ENCODE data around the gene RAB6A.
A peak's percentile ranks its signal among the peaks of the same experiment; 100 is the strongest.
"Not testable (repeated sequence)": the region's sequence is repeated elsewhere in the genome, so short reads cannot be mapped to it uniquely, and the experiment has no call there.

The RAB6A gene

DNA sequence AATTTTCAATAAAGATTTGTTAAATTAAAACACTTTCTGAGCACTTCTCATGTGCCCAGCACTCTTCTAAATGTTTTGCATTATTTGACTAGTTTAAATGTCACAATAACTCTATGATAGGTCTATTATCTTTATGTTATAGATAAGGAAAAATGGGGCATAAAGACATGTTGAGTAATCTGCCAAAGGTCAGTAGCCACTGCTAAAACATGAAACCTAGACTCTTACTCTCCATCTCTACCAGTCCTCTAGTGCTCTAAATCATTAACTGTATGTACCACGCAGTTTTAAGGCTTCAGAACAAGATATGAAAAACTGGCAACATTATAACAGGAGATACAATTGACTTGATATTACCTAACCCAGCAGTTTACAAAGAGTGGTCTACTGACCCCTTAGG is 6.9 kb downstream of the RAB6A start:
- H3K9me3 Mint-ChIP-seq, result no peaks in the 10 kb centered on the region
- H3K4me1 Mint-ChIP-seq, result peaks cover 16% of the 10 kb centered on the region
- no peak overlapping the region for H3K27ac Mint-ChIP-seq
- DNase-seq (ENCODE audit: low spot score in 2 of 2), result no peak
- ATAC-seq (ENCODE audit: low read depth), result no peak
- peaks cover 5% of the 10 kb centered on the region for H3K36me3 Mint-ChIP-seq
- no peak overlapping the region for H3K4me3 Mint-ChIP-seq
- H3K27me3 Mint-ChIP-seq, result no peaks in the 10 kb centered on the region

DNA sequence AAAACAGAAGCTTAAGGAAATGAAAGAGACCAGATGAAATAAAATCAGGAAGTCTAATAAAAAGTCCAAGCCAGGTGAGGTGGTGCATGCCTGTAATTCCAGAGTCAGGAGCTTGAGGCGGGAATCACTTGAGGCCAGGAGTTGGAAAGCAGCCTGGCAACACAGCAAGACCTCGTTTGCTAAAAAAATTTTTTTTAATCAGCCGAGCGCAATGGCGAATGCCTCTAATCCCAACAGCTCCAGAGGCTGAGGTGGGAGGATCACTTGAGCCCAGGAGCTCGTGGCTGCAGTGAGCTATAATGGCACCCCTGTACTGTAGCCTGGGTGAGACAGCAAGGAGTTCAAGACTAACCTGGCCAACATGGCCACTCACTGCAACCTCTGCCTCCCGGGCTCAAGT is 8.0 kb downstream of the RAB6A start:
- ATAC-seq (ENCODE audit: low read depth), result no peak
- peaks cover 5% of the 10 kb centered on the region for H3K36me3 Mint-ChIP-seq
- H3K9me3 Mint-ChIP-seq, result no peaks in the 10 kb centered on the region
- no peak overlapping the region for H3K27ac Mint-ChIP-seq
- H3K27me3 Mint-ChIP-seq, result no peaks in the 10 kb centered on the region
- peaks cover 11% of the 10 kb centered on the region for H3K4me1 Mint-ChIP-seq
- no peak overlapping the region for H3K4me3 Mint-ChIP-seq
- DNase-seq (ENCODE audit: low spot score in 2 of 2), result no peak

DNA sequence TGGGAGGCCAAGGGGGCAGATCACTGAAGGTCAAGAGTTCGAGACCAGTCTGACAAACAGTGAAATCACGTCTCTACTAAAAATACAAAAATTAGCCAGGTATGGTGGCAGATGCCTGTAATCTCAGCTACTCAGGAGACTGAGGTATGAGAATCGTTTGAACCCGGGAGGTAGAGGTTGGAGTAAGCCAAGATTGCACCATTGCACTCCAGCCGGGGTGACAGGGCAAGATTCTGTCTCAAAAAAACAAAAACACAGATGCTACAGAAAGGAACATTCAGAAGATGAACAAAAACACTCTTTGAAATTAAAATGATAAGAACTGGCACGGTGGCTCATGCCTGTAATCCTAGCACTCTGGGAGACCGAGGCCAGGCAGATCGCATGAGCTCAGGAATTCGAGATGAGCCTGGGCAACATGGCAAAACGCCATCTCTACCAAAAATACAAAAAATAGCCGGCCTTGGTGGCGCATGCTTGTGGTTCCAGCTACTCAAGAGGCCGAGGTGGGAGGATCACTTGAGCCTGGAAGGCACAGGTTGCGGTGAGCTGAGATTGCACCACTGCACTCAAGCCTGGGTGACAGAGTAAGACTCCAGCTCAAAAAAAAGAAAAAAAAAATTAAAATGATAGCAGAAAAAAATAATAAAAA is 8.5 kb downstream of the RAB6A start:
- Mint-ChIP-seq H3K27ac (no peak overlapping the region), H3K9me3 (no peaks in the 10 kb centered on the region), H3K4me3 (no peak overlapping the region), H3K4me1 (peaks cover 15% of the 10 kb centered on the region), H3K36me3 (peaks cover 5% of the 10 kb centered on the region), H3K27me3 (no peaks in the 10 kb centered on the region)
- DNase-seq (ENCODE audit: low spot score in 2 of 2), result no peak
- ATAC-seq (ENCODE audit: low read depth), result no peak

DNA sequence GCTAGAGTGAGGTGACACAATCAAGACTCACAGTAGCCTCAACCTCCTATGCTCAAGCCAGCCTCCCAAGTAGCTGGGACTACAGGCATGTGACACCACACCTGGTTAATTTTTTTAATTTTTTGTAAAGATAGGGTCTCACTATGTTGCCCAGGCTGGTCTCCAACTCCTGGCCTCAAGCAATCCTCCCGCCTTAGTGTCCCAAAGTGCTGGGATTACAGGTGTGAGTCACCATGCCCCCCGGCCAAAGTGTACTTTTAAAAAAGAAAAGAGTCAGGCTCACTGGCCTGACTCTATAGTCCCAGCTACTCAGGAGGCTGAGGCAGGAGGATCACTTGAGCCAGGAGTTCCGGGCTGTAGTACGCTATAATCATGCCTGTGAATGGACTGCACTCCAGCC is 10.0 kb downstream of the RAB6A start:
- DNase-seq (ENCODE audit: low spot score in 2 of 2); H3K27ac Mint-ChIP-seq; ATAC-seq (ENCODE audit: low read depth); H3K9me3 Mint-ChIP-seq; H3K36me3 Mint-ChIP-seq; H3K4me3 Mint-ChIP-seq; H3K27me3 Mint-ChIP-seq: not testable (repeated sequence)
- H3K4me1 Mint-ChIP-seq, result peaks cover 17% of the 10 kb centered on the region

DNA sequence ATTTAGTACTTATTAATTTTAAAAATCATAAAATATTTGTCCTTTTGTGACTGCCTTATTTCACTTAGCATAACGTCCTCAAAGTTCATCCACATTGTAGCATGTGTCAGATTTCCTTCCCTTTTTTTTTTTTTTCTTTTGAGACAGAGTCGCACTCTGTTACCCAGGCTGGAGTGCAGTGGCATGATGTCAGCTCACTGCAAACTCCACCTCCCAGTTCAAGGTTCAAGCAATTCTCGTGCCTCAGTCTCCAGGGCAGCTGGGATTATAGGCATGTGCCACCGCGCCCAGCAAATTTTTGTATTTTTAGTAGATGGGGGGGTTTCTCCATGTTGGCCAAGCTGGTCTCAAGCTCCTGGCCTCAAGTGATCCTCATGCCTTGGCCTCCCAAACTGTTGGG is 10.6 kb downstream of the RAB6A start:
- Mint-ChIP-seq H3K4me3 (no peak overlapping the region), H3K36me3 (peaks cover 3% of the 10 kb centered on the region), H3K4me1 (peaks cover 15% of the 10 kb centered on the region), H3K9me3 (no peaks in the 10 kb centered on the region), H3K27ac (no peak overlapping the region), H3K27me3 (no peaks in the 10 kb centered on the region)
- DNase-seq (ENCODE audit: low spot score in 2 of 2), result no peak
- ATAC-seq (ENCODE audit: low read depth), result no peak

DNA sequence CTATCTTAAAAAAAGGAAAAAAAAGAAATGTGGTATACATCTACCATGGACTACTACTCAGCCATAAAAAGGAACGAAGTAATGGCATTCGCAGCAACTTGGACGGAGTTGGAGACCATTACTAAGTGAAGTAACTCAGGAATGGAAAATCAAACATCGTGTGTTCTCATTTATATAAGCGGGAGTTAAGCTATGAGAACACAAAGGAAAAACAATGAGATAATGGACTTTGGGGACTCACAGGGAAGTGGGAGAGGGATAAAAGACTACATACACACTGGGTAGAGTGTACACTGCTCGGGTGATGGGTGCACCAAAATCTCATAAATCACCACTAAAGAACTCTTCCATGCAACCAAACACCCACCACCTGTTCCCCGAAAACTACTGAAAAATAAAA is 11.8 kb downstream of the RAB6A start:
- Mint-ChIP-seq H3K4me1 (peaks cover 15% of the 10 kb centered on the region), H3K27me3 (no peaks in the 10 kb centered on the region), H3K36me3 (peaks cover 3% of the 10 kb centered on the region), H3K4me3 (no peak overlapping the region), H3K9me3 (no peaks in the 10 kb centered on the region), H3K27ac (no peak overlapping the region)
- DNase-seq (ENCODE audit: low spot score in 2 of 2) (no peak), ATAC-seq (ENCODE audit: low read depth) (no peak)

DNA sequence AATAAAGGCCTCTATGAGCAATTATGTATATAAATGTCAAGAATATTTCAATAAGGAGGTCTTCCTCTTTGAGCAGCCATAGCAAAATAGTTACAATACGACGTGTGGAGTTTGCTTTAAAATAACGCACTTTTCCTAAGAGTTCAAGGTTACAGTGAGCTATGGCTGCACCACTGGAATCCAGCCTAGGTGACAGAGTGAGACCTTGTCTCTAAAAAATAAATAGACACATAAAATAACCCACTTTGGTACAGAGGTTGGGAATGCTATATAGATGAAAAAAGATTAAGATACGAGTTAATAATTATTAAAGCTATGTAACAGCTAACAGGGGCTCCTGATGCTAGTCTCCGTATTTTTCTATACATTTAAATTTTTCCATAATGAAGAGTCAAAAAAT is 12.6 kb downstream of the RAB6A start:
- Mint-ChIP-seq H3K27me3 (no peaks in the 10 kb centered on the region), H3K4me1 (peaks cover 18% of the 10 kb centered on the region), H3K36me3 (peaks cover 7% of the 10 kb centered on the region), H3K9me3 (no peaks in the 10 kb centered on the region), H3K27ac (no peak overlapping the region), H3K4me3 (no peak overlapping the region)
- DNase-seq (ENCODE audit: low spot score in 2 of 2) (no peak), ATAC-seq (ENCODE audit: low read depth) (no peak)

DNA sequence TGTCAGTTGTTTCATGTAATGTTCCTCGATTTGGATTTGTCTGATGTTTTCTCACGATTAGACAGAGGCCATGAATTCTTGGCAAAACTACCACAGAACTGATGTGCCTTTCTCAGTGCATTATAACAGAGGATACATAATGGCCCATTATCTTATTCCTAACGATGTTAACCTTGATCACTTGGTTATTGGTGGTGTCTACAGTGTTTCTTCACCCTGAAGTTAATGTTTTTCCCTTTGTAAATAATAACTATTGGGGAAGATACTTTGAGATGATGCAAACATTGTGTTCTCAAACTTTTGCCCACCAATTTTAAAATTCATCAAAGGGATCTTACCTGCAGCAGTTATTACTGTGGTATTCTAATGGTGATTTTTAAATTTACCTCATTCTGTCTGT is 13.1 kb downstream of the RAB6A start:
- no peak for ATAC-seq (ENCODE audit: low read depth)
- Mint-ChIP-seq H3K4me1 (peaks cover 19% of the 10 kb centered on the region), H3K27ac (no peak overlapping the region), H3K27me3 (no peaks in the 10 kb centered on the region), H3K36me3 (peaks cover 7% of the 10 kb centered on the region), H3K4me3 (no peak overlapping the region), H3K9me3 (no peaks in the 10 kb centered on the region)
- DNase-seq (ENCODE audit: low spot score in 2 of 2), result no peak

DNA sequence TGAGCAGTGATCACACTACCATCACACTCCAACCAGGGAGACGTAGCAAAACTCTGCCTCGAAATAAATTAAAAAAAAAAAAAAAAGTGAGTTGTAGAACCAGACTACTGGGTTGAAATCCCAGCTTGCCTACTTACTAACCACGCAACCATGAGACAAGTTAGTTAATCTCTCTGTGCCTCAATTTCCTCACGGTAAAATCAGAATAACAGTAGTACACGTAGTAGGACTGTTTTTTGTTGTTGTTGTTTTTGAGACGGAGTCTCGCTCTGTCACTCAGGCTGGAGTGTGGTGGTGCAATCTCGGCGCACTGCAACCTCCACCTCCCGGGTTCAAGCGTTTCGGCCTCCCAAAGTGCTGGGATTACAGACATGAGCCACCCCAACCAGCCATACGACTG is 14.2 kb downstream of the RAB6A start:
- Mint-ChIP-seq H3K36me3 (peaks cover 4% of the 10 kb centered on the region), H3K27me3 (no peaks in the 10 kb centered on the region), H3K4me3 (no peak overlapping the region), H3K27ac (no peak overlapping the region), H3K4me1 (peaks cover 17% of the 10 kb centered on the region), H3K9me3 (no peaks in the 10 kb centered on the region)
- DNase-seq (ENCODE audit: low spot score in 2 of 2), result no peak
- no peak for ATAC-seq (ENCODE audit: low read depth)

DNA sequence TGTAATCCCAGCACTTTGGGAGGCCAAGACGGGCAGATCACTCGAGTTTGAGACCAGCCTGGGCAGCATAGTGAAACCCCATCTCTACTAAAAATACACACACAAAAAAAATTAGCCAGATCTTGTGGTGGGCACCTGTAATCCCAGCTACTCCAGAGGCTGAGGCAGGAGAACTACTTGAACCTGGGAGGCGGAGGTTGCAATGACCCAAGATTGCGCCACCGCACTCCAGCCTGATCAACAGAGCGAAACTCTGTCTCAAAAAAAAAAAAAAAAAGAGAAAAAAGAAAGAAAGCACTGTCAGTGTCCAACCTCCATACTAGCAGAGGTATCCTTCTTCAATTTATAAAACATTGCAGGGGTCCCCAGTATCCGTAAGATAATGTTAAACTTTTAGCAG is 17.8 kb downstream of the RAB6A start:
- H3K4me3 Mint-ChIP-seq, result no peak overlapping the region
- H3K27me3 Mint-ChIP-seq, result no peaks in the 10 kb centered on the region
- no peak overlapping the region for H3K27ac Mint-ChIP-seq
- no peaks in the 10 kb centered on the region for H3K9me3 Mint-ChIP-seq
- peaks cover 3% of the 10 kb centered on the region for H3K36me3 Mint-ChIP-seq
- DNase-seq (ENCODE audit: low spot score in 2 of 2) (no peak), ATAC-seq (ENCODE audit: low read depth) (no peak)
- peaks cover 12% of the 10 kb centered on the region for H3K4me1 Mint-ChIP-seq

DNA sequence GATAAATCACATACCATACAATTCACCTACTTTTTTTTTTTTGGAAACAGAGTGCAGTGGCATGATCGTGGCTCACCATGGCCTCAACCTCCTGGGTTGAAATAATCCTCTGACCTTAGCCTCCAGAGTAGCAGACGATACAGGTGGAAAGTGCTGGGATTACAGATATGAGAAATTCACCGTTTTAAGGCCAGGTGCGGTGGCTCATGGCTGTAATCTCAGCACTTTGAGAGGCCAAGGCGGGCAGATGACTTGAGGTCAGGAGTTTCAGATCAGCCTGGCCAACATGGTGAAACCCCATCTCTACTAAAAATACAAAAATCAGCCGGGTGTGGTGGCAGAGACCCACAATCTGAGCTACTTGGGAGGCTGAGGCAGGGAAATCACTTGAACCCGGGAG is 24.9 kb downstream of the RAB6A start:
- ATAC-seq (ENCODE audit: low read depth); H3K27me3 Mint-ChIP-seq; H3K4me3 Mint-ChIP-seq; H3K27ac Mint-ChIP-seq; DNase-seq (ENCODE audit: low spot score in 2 of 2); H3K36me3 Mint-ChIP-seq; H3K9me3 Mint-ChIP-seq: not testable (repeated sequence)
- H3K4me1 Mint-ChIP-seq, result peaks cover 12% of the 10 kb centered on the region

DNA sequence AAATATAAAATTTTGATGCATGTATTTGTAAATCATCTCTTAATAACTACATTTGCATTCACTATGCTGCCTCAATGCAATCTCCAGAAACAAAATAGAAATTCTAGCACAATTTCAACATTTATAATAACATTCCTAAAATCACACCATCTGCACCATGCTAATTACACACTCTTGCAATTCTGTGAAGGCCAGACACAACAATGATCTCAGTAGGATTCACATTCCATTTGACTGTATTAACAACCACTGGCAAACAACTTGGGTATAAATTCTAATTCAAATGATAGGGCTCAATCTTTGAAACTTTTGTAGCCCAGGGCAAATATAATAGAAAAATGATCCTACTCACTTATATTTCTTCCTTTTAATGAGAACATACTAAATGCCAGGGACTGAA is 25.9 kb downstream of the RAB6A start:
- no peak overlapping the region for H3K27ac Mint-ChIP-seq
- peaks cover 7% of the 10 kb centered on the region for H3K36me3 Mint-ChIP-seq

DNA sequence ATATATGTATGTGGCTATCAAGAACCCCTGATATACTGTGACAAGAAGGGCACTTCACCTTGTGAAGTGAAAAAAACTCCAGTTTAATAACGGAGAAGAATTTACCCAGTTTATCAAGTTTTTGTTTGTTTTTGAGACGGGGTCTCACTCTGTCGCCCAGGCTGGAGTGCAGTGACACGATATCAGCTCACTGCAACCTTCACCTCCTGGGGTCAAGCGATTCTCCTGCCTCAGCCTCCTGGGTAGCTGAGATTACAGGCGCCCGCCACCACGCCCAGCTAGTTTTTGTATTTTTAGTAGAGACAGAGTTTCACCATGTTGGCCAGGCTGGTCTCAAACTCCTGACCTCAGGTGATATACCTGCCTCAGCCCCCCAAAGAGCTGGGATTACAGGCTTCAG is 26.9 kb downstream of the RAB6A start:
- ATAC-seq (ENCODE audit: low read depth); H3K4me3 Mint-ChIP-seq; H3K27ac Mint-ChIP-seq; DNase-seq (ENCODE audit: low spot score in 2 of 2); H3K9me3 Mint-ChIP-seq; H3K27me3 Mint-ChIP-seq: not testable (repeated sequence)
- Mint-ChIP-seq H3K36me3 (peaks cover 13% of the 10 kb centered on the region), H3K4me1 (peaks cover 16% of the 10 kb centered on the region)

More for the DNA sequence above, 25.9 kb downstream of the RAB6A start:
- Mint-ChIP-seq H3K4me1 (peaks cover 13% of the 10 kb centered on the region), H3K27me3 (no peaks in the 10 kb centered on the region), H3K9me3 (no peaks in the 10 kb centered on the region), H3K4me3 (no peak overlapping the region)
- DNase-seq (ENCODE audit: low spot score in 2 of 2) (no peak), ATAC-seq (ENCODE audit: low read depth) (no peak)

DNA sequence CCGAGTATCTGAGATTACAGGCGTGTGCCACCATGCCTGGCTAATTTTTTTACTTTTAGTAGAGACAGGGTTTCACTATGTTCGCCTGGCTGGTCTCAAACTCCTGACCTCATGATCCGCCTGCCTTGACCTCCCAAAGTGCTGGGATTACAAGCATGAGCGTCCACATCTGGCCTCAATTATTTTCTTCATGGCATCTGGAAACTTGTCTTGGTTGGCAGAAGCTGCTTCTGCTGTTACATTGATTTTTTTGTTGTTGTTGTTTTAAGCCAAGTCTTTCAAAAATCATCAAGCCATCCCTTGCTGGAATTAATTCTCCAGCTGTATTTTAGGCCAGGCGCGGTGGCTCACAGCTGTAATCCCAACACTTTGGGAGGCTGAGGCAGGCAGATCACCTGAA is 27.9 kb downstream of the RAB6A start:
- not testable (repeated sequence) for H3K4me3 Mint-ChIP-seq; H3K27me3 Mint-ChIP-seq; H3K27ac Mint-ChIP-seq; DNase-seq (ENCODE audit: low spot score in 2 of 2); ATAC-seq (ENCODE audit: low read depth); H3K9me3 Mint-ChIP-seq
- H3K4me1 Mint-ChIP-seq, result peaks cover 16% of the 10 kb centered on the region
- H3K36me3 Mint-ChIP-seq, result peaks cover 13% of the 10 kb centered on the region

DNA sequence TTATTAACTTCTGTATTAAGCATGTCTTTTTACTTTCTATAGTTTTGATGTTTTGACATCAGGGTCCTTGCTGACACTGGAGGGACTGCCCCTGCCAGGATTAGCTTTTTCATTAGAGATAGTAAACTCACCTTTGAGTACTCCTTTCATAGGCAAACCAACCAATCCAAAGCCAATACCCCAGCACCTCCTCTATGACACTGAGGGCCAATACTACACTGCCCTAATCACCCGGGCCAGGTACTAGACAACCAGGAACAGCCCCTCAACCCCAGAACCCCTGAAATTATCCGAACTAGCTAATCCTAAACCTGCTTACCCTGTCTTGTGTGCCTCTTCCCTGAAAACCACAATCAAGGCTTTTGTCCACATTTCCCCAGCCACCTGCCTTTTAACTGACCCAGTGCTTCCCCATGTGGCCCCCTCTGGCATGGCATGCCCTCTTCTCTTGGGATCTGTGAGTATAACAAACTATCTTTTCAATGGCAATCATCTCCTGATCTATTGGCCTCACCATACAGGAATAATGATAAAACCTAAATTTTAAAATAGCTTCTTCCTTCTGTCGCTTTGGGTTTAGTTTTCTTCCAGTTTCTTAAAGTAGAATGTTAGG is 31.2 kb downstream of the RAB6A start:
- peak; percentile 32 for ATAC-seq (ENCODE audit: low read depth)
- no peaks in the 10 kb centered on the region for H3K27me3 Mint-ChIP-seq
- peak overlapping the region; percentile 76 for H3K27ac Mint-ChIP-seq
- no peak overlapping the region for H3K4me3 Mint-ChIP-seq
- no peaks in the 10 kb centered on the region for H3K9me3 Mint-ChIP-seq
- H3K36me3 Mint-ChIP-seq, result peaks cover 21% of the 10 kb centered on the region
- peaks cover 11% of the 10 kb centered on the region for H3K4me1 Mint-ChIP-seq
- no peak for DNase-seq (ENCODE audit: low spot score in 2 of 2)

All from memory B cell (primary cell).